Neutrophil (primary cell): ENCODE results near the gene NOXO1.
A peak's percentile ranks its signal among the peaks of the same experiment; 100 is the strongest.
"Not testable (repeated sequence)": the region's sequence is repeated elsewhere in the genome, so short reads cannot be mapped to it uniquely, and the experiment has no call there.

ENCODE experiments used
- H3K27ac ChIP-seq: fragments of 200-600 bp; sonication (generic); 2 replicates; pipeline ENCODE4 v1.5.1; 2016; ENCODE audit warnings: mild to moderate bottlenecking, moderate library complexity
- H3K27me3 ChIP-seq: fragments of 200-600 bp; sonication (generic); 2 replicates; pipeline ENCODE4 v1.6.0; 2016; ENCODE audit warnings: mild to moderate bottlenecking
- H3K36me3 ChIP-seq: fragments of 200-600 bp; sonication (generic); 2 replicates; pipeline ENCODE4 v1.5.1; 2017
- H3K4me1 ChIP-seq, 2 experiments: fragments of 200-600 bp in 1 of 2; sonication (generic) in 1 of 2; 1 replicate in 1 of 2; 2 replicates in 1 of 2; pipeline versions ENCODE4 v1.5.1 to v1.6.1; 2013 to 2016; ENCODE audit warnings: low read depth in 1 of 2, low read length in 1 of 2, mild to moderate bottlenecking in 1 of 2, moderate library complexity in 1 of 2; ENCODE audit not compliant: control insufficient read depth in 1 of 2, insufficient read depth in 1 of 2
- H3K4me3 ChIP-seq, 2 experiments: fragments of 200-600 bp in 1 of 2; sonication (generic) in 1 of 2; 1 replicate in 1 of 2; 2 replicates in 1 of 2; pipeline ENCODE4 v1.5.1; 2013 to 2016; ENCODE audit warnings: low read depth in 1 of 2, low read length in 1 of 2, mild to moderate bottlenecking in 1 of 2, moderate library complexity in 1 of 2
- H3K9me3 ChIP-seq: fragments of 200-600 bp; sonication (generic); 2 replicates; pipeline ENCODE4 v1.5.1; 2016
- CTCF ChIP-seq: fragments of 200-600 bp; sonication (generic); IDR thresholded peaks from 2 replicates; pipeline ENCODE4 v1.5.1; 2016; ENCODE audit warnings: antibody characterized with exemption

NOXO1 gene

GRCh38 chr16:2015947-2016208, 34.6 kb upstream of the NOXO1 start:
- Histone ChIP-seq H3K4me1 (no peaks in the 10 kb centered on the region), H3K36me3 (no peaks in the 10 kb centered on the region), H3K4me3 (no peak overlapping the region), H3K27me3 (peaks cover 43% of the 10 kb centered on the region), H3K9me3 (no peaks in the 10 kb centered on the region), H3K27ac (no peak overlapping the region)
- no peak for TF ChIP-seq CTCF

- Histone ChIP-seq H3K27ac (no peak overlapping the region), H3K4me1 (peaks cover 1 to 2% of the 10 kb centered on the region in 2 experiments), H3K27me3 (peaks cover 38% of the 10 kb centered on the region), H3K9me3 (no peaks in the 10 kb centered on the region), H3K36me3 (no peaks in the 10 kb centered on the region), H3K4me3 (no peak overlapping the region)
- TF ChIP-seq CTCF, result no peak
These were observed 34.1 kb upstream of the NOXO1 start for GRCh38 chr16:2015117-2015946.

GRCh38 chr16:2013527-2013926, 32.3 kb upstream of the NOXO1 start:
- Histone ChIP-seq H3K27ac (no peak overlapping the region), H3K36me3 (no peaks in the 10 kb centered on the region), H3K27me3 (peaks cover 20% of the 10 kb centered on the region), H3K4me3 (no peak overlapping the region), H3K4me1 (peaks cover 15 to 16% of the 10 kb centered on the region in 2 experiments), H3K9me3 (no peaks in the 10 kb centered on the region)
- TF ChIP-seq CTCF, result no peak

GRCh38 chr16:2011726-2012125, 30.5 kb upstream of the NOXO1 start:
- not testable (repeated sequence) for H3K36me3 ChIP-seq, H3K9me3 ChIP-seq, H3K4me3 ChIP-seq, H3K27me3 ChIP-seq, H3K27ac ChIP-seq
- peaks cover 29 to 33% of the 10 kb centered on the region in 2 experiments for H3K4me1 ChIP-seq

GRCh38 chr16:2009791-2010510, 28.7 kb upstream of the NOXO1 start, which contains the start of gene ZNF598:
Gene ZNF598, minus strand, starts transcription at chr16:2009821.
- H3K4me1 ChIP-seq, result peaks cover 29 to 42% of the 10 kb centered on the region in 2 experiments
- peak within 1 kb of the TSS; percentile 77 to 82 for H3K4me3 ChIP-seq
- peak within 1 kb of the TSS; percentile 81 for H3K27ac ChIP-seq
- TF ChIP-seq CTCF, result peak; percentile 63
- H3K36me3 ChIP-seq, result no peaks in the 10 kb centered on the region
- H3K9me3 ChIP-seq, result no peaks in the 10 kb centered on the region
- peaks cover 6% of the 10 kb centered on the region for H3K27me3 ChIP-seq

- Histone ChIP-seq H3K27ac (peak overlapping the region; percentile 72), H3K4me3 (peak overlapping the region; percentile 77 to 82), H3K27me3 (peaks cover 6% of the 10 kb centered on the region), H3K36me3 (no peaks in the 10 kb centered on the region), H3K4me1 (peaks cover 31 to 44% of the 10 kb centered on the region in 2 experiments), H3K9me3 (no peaks in the 10 kb centered on the region)
- no peak for TF ChIP-seq CTCF
These were observed 28.0 kb upstream of the NOXO1 start for GRCh38 chr16:2009164-2009711.
